Gastroesophageal sphincter (tissue), 4 donors: ENCODE measurements around the gene CAD. TPM values are rescaled to one million over a fixed set of nuclear protein-coding genes. Genes with fewer than 3 reads are reported as not detected.

Experiments
- ATAC-seq: fragments of 150-250 bp; one replicate; pipeline ENCODE4 v1.9.1; 2016; ENCODE audit warnings: mild to moderate bottlenecking, moderate library complexity
- H3K27ac ChIP-seq, 4 donors: fragments of 200-600 bp; sonication (generic) in 3 of 4; 1 replicate in 3 of 4; 2 replicates in 1 of 4; pipeline ENCODE4 v1.5.1; 2016 to 2019
- H3K27me3 ChIP-seq: fragments of 200-600 bp; sonication (generic); one replicate; pipeline ENCODE4 v1.5.1; 2019
- H3K36me3 ChIP-seq, 2 donors: fragments of 200-600 bp; sonication (generic); one replicate each; pipeline ENCODE4 v1.5.1; 2019; ENCODE audit warnings: control low read depth in 1 of 2
- H3K4me1 ChIP-seq, 3 donors: fragments of 200-600 bp; sonication (generic); 1 replicate in 2 of 3; 2 replicates in 1 of 3; pipeline ENCODE4 v1.5.1; 2016 to 2019; ENCODE audit warnings: control low read depth in 2 of 3
- H3K4me3 ChIP-seq, 2 donors: fragments of 200-600 bp; sonication (generic); one replicate each; pipeline ENCODE4 v1.5.1; 2019; ENCODE audit warnings: mild to moderate bottlenecking in 1 of 2, moderate library complexity in 1 of 2
- H3K9me3 ChIP-seq, 3 donors: fragments of 200-600 bp; sonication (generic); one replicate each; pipeline ENCODE4 v1.5.1; 2017 to 2019; ENCODE audit warnings: control low read depth in 2 of 3
- CTCF ChIP-seq, 4 experiments: fragments of 200-600 bp in 2 of 4; fragments of 450-650 bp in 2 of 4; sonication (generic) in 1 of 4; IDR thresholded peaks; one replicate each; pipeline ENCODE4 v1.5.1; 2017 to 2019; ENCODE audit warnings: antibody characterized with exemption in 4 of 4, mild to moderate bottlenecking in 2 of 4, moderate library complexity in 2 of 4
- EP300 ChIP-seq: sonication (generic); formaldehyde crosslinking; IDR thresholded peaks from one replicate; pipeline ENCODE4 v1.6.1; 2017; ENCODE audit warnings: antibody characterized with exemption, mild to moderate bottlenecking
- POLR2A ChIP-seq, 2 donors: fragments of 450-650 bp; IDR thresholded peaks; one replicate each; pipeline ENCODE4 v1.6.1; 2017; ENCODE audit warnings: antibody characterized with exemption in 2 of 2, mild to moderate bottlenecking in 2 of 2, moderate library complexity in 1 of 2
- POLR2AphosphoS5 ChIP-seq: sonication (generic); formaldehyde crosslinking; IDR thresholded peaks from one replicate; pipeline ENCODE4 v1.6.1; 2017; ENCODE audit warnings: antibody characterized with exemption
- WGBS, 2 donors: methylation state at CpG; one replicate each; pipeline ENCODE4 v1.1.5; 2018; ENCODE audit warnings: low coverage in 1 of 2; 5-methylcytosine and 5-hydroxymethylcytosine counted together
- total RNA-seq, 4 donors: library from RNA; depleted of rRNA; stranded (reverse); fragments of >200 nt; gene quantifications; one replicate each; pipeline ENCODE4 v1.1.0, GENCODE V29; 2016

Gene CAD
- total RNA-seq, 4 donors from 2014 or later: 12.1 to 23.3 (median 16.3) TPM

DNA sequence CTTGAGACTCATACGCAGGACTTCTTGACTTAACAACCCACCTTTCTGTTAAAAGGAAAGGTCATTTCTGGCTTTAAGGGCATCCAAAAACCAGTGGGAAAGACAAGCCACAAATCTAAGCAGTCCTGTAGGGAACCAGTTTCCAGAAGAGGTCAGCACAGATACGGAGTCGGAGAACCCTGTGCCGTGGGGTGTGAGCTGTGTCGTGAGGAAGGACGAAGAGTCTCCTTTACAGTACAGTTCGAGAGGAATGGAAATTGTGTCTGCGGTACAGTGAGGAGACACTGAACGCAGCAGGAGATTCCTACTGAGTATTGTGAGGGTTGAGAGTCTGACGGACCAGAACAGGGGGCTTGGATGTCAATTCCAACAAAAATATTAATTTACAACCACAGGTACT lies 27.9 kb downstream of the CAD start:
- 64 to 74% methylated on average over 4 to 10 of the region's 10 CpGs for WGBS, 2 donors
- no peak for ATAC-seq
- no peak overlapping the region for H3K27ac ChIP-seq

GRCh38 chr2:27245626-27246025 lies 28.5 kb downstream of the CAD start:
- Histone ChIP-seq H3K27me3 (peaks cover 22% of the 10 kb centered on the region), H3K4me3 (no peak overlapping the region), H3K4me1 (no peaks in the 10 kb centered on the region), H3K9me3 (no peaks in the 10 kb centered on the region), H3K36me3 (peaks cover 0 to 40% of the 10 kb centered on the region in 2 donors), H3K27ac (no peak overlapping the region)
- WGBS, 2 donors: 73 to 79% methylated on average over 4 of the region's 4 CpGs
- TF ChIP-seq CTCF (IDR thresholded peaks at IDR 0.05): no peak
- ATAC-seq: no peak

More for the DNA sequence above, 27.9 kb downstream of the CAD start:
- no peaks in the 10 kb centered on the region for H3K9me3 ChIP-seq
- H3K4me1 ChIP-seq: no peaks in the 10 kb centered on the region
- TF ChIP-seq CTCF (IDR thresholded peaks at IDR 0.05) (no peak), POLR2A (IDR thresholded peaks at IDR 0.05) (no peak), EP300 (no peak), POLR2AphosphoS5 (no peak)
- H3K36me3 ChIP-seq: peaks cover 0 to 45% of the 10 kb centered on the region in 2 donors
- H3K27me3 ChIP-seq: peaks cover 17% of the 10 kb centered on the region
- H3K4me3 ChIP-seq: no peak overlapping the region

GRCh38 chr2:27247893-27248292 lies 30.7 kb downstream of the CAD start:
- Histone ChIP-seq H3K4me1 (no peaks in the 10 kb centered on the region), H3K27ac (no peak overlapping the region), H3K4me3 (no peak overlapping the region), H3K27me3 (peaks cover 45% of the 10 kb centered on the region), H3K36me3 (peaks cover 0 to 17% of the 10 kb centered on the region in 2 donors), H3K9me3 (no peaks in the 10 kb centered on the region)
- 69 to 85% methylated on average over 3 to 4 of the region's 4 CpGs for WGBS, 2 donors
- no peak for ATAC-seq
- TF ChIP-seq POLR2AphosphoS5 (no peak), CTCF (IDR thresholded peaks at IDR 0.05) (no peak), POLR2A (IDR thresholded peaks at IDR 0.05) (no peak), EP300 (no peak)

GRCh38 chr2:27249159-27249890 lies 32.2 kb downstream of the CAD start:
- no peak overlapping the region for H3K27ac ChIP-seq

More at GRCh38 chr2:27249159-27249890, 32.2 kb downstream of the CAD start:
- WGBS, 2 donors: 57% methylated on average over 4 of the region's 12 CpGs; no CpG with 5 or more reads in 1 of the 2 donors
- no peak overlapping the region for H3K4me3 ChIP-seq
- no peaks in the 10 kb centered on the region for H3K9me3 ChIP-seq
- H3K36me3 ChIP-seq: peaks cover 0 to 3% of the 10 kb centered on the region in 2 donors
- peaks cover 59% of the 10 kb centered on the region for H3K27me3 ChIP-seq
- ATAC-seq: no peak
- TF ChIP-seq CTCF (IDR thresholded peaks at IDR 0.05) (no peak), POLR2AphosphoS5 (no peak)
- no peaks in the 10 kb centered on the region for H3K4me1 ChIP-seq
